ENCODE results near the gene NUCB1.

The NUCB1 gene

DNA sequence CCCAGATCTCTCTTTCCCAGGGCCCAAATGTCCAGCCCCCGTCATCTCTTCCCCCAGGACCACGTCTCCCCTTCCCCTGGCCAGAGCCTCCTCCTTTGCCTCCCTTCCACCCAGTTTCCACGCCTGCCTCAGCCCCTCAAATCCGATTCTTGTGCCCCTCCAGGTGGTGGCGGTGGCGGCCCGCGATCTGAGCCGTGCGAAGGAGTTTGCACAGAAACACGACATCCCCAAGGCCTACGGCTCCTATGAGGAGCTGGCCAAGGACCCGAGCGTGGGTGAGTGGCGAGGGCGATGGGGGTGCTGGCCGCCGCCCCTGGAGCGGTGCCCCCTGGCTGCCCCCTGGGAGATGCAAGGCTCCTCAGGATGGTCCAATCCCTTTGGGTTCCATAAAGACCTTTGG, 34.7 kb downstream of the NUCB1 start:
- DNase-seq (ENCODE audit: low read depth, low spot score) = peak; percentile 44

DNA sequence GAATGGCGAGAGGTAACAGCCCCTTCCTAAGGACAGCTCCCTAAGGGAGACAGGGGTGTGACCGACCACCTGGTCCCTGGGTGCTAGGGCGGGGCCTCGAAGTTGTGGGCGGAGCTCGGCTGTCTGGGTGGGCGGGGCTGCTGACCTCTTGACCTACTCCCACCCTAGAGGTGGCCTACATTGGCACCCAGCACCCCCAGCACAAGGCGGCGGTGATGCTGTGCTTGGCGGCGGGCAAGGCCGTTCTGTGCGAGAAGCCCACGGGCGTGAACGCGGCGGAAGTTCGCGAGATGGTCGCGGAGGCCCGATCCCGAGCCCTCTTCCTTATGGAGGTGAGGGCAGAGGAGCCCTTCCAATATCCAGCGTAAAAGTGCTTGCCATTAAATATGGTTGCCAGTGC, 35.8 kb downstream of the NUCB1 start:
- no peak for DNase-seq (ENCODE audit: low read depth, low spot score)

- no peak for DNase-seq (ENCODE audit: low read depth, low spot score)
Measured at GRCh38 chr19:48938256-48938655, 38.1 kb downstream of the NUCB1 start.

GRCh38 chr19:48940902-48941301, 40.8 kb downstream of the NUCB1 start:
- no peak for DNase-seq (ENCODE audit: low read depth, low spot score)

- DNase-seq (ENCODE audit: low read depth, low spot score) = no peak
Measured at GRCh38 chr19:48943081-48943480, 43.0 kb downstream of the NUCB1 start.

DNA sequence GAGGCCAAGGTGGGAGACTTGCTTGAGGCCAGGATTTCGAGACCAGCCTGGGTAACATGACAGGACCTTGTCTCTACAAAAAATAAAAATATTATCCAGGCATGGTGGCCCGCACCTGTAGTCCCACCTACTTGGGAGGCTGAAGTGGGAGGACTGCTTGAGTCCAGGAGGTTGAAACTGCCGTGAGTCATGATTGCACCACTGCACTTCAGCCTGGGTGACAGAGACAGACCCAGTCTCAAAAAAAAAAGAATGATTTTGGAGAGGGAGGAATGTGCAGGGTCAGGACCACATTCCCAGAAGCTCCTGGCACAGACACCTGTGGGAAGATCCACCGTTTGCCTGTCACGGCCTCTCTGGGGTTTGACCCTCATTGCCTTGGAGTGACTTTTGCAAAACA, 45.3 kb downstream of the NUCB1 start:
- no peak for DNase-seq (ENCODE audit: low read depth, low spot score)

- no peak for DNase-seq (ENCODE audit: low read depth, low spot score)
Measured at GRCh38 chr19:48945817-48946216, 45.7 kb downstream of the NUCB1 start.

DNA sequence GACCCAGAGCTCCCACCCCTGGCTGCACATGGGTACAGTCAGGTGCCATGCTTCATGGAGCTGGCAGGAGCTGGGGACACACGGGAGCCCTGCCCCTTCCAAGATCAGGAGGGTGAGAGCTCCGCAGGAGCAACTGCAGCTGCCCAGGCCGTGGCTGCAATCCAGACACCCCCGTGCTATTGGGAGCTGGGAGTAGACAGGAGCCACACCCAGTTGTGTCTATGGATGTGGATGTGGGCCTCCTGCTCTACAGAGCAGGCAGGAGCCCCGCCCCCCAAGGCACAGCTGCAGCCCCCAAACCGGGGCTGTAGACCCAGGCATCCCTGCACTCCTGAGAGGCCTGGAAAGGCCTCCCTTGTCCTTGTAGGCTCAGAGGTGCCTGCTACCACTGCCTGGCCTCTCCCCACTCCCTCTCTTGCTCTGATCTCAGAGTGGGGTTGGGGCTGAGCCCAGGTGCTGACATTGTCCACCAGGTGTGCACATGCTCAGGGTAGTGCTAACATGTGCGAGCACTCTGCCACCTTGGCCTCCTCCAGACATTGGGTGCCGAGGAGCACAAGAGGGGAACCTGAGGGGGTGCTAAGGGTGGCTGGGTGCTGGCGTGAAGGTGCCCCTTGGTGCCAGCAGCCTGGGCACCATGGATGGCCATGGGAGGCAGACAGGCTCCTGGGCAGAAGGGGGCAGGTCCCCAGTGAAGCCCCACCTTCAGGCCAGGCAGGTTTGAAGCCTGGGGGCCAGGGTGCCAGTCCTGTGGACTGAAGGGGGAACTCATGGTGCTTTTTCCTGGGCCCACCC, 46.5 kb downstream of the NUCB1 start:
- no peak for DNase-seq (ENCODE audit: low read depth, low spot score)

GRCh38 chr19:48947258-48947542, 47.1 kb downstream of the NUCB1 start:
- DNase-seq (ENCODE audit: low read depth, low spot score) = no peak

- DNase-seq (ENCODE audit: low read depth, low spot score) = no peak
Measured at GRCh38 chr19:48950159-48950558, 50.0 kb downstream of the NUCB1 start.

- DNase-seq (ENCODE audit: low read depth, low spot score) = no peak
Measured at GRCh38 chr19:48950830-48951519, 50.9 kb downstream of the NUCB1 start.

GRCh38 chr19:48953141-48953540, 53.0 kb downstream of the NUCB1 start:
- no peak for DNase-seq (ENCODE audit: low read depth, low spot score)

GRCh38 chr19:48953990-48954594, 54.0 kb downstream of the NUCB1 start:
- no peak for DNase-seq (ENCODE audit: low read depth, low spot score)

GRCh38 chr19:48954595-48955307, 54.6 kb downstream of the NUCB1 start, which contains the start of gene BAX:
TSS of gene BAX (plus strand) at chr19:48954875. CDS start at chr19:48954929, 54 bp downstream.
- peak; percentile 99 for DNase-seq (ENCODE audit: low read depth, low spot score)

- no peak for DNase-seq (ENCODE audit: low read depth, low spot score)
Measured at GRCh38 chr19:48955308-48955958, 55.3 kb downstream of the NUCB1 start.

DNA sequence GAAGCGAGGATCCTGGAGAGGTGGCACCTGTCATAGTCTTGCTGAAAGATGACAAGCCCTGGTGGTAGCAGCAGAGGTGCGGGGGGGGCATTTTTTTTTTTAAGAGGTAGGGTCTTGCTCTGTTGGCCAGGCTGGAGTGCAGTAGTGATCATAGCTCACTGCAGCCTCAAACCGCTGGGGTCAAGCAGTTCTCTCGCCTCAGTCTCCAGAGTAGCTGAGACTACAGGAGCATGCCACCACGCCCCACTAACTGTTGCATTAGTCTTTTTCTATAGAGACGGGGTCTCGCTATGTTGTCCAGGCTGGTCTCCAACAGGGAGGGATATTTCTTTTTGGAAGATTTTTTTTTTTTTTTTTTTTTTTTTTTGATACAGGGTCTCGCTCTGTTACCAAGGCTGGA, 57.9 kb downstream of the NUCB1 start:
- no peak for DNase-seq (ENCODE audit: low read depth, low spot score)

- no peak for DNase-seq (ENCODE audit: low read depth, low spot score)
Measured at GRCh38 chr19:48959341-48960239, 59.5 kb downstream of the NUCB1 start.

DNA sequence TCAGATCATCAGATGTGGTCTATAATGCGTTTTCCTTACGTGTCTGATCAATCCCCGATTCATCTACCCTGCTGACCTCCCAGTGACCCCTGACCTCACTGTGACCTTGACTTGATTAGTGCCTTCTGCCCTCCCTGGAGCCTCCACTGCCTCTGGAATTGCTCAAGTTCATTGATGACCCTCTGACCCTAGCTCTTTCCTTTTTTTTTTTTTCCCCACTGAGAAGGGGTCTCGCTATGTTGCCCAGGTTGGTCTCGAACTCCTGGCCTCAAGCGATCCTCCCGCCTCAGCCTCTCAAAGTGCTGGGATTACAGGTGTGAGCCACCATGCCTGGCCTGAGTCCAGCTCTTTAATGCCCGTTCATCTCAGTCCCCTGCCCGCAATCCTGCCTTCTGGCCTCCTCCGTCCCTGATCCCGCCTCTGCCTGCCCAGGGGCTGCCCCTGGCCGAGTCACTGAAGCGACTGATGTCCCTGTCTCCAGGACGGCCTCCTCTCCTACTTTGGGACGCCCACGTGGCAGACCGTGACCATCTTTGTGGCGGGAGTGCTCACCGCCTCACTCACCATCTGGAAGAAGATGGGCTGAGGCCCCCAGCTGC, 61.0 kb downstream of the NUCB1 start:
- peak; percentile 18 for DNase-seq (ENCODE audit: low read depth, low spot score)

DNA sequence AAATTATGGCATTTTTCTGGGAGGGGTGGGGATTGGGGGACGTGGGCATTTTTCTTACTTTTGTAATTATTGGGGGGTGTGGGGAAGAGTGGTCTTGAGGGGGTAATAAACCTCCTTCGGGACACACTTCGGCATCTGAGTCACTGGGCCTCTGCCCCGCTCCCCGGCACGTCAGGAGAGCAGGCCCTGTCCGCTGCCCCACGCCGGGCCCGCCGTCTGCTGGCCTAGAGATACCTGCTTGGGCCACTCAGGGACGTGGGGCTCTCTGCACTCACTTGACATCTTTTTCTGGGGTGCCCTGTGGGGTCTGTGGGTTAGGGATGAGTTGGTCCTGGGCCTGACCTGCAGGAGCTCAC, 61.5 kb downstream of the NUCB1 start:
- no peak for DNase-seq (ENCODE audit: low read depth, low spot score)

Measured in ELF-1 (cell line).